Occipital lobe (tissue), 2 donors: Measurements from ENCODE around the gene RANBP9. TPM values are rescaled to one million over a fixed set of nuclear protein-coding genes. Genes with fewer than 3 reads are reported as not detected.

Source experiments
- DNase-seq: peaks from one replicate; lab custom pipeline; 2025; lab: John Stamatoyannopoulos, UW
- total RNA-seq: library from RNA; depleted of rRNA; stranded (reverse); fragments of >200 nt; gene quantifications from one replicate; pipeline ENCODE4 v1.2.3, GENCODE V29; 2014

Gene RANBP9
- total RNA-seq, result 90.5 TPM

DNA sequence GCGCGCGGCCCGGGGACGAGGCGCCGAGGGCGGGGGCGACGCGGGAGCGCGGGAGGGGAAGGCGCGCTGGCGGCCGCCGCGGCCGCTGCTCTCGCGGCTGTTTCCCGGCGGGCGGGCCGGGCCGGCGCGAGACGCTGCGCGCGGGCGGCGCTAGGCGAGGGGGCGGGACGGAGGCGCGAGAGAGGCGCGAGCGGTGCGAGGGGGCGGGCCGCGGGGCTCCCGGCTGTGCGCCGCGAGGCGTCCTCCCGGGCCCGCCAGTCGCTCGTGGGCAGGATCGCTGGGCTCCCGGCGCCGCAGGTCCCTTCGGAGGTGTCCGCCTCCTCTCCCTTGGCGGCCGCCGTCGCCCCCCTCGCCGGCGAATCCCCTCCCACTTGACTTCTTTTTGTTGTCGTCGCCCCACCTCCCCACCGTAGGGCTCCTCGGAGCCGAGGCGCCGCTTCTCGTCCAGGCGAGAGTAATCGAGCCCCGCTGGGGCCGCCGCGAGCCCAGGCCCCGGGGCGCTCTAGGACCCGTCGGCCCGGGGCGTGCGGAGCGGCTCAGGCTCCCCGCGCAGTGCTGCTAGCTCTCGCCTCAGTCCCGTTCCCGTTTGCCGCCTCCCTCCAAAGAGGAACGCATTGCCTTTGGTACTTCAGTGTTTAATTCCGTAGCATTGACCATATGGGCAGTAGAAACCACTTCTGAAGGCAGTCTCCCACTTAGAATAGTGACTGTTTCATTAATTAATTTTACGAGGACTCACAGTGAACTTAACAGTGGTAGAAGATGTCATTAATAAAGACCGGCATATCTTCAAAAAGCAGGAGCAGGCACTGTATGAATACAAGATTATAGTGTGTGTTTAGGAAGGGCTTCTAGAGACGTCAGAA is at the start of gene RANBP9:
RANBP9 (minus strand) TSS at position 103 of the 866 bp plus-strand sequence. CDS start 330 bp downstream, outside the sequence.
- peak; percentile 85 for DNase-seq

DNA sequence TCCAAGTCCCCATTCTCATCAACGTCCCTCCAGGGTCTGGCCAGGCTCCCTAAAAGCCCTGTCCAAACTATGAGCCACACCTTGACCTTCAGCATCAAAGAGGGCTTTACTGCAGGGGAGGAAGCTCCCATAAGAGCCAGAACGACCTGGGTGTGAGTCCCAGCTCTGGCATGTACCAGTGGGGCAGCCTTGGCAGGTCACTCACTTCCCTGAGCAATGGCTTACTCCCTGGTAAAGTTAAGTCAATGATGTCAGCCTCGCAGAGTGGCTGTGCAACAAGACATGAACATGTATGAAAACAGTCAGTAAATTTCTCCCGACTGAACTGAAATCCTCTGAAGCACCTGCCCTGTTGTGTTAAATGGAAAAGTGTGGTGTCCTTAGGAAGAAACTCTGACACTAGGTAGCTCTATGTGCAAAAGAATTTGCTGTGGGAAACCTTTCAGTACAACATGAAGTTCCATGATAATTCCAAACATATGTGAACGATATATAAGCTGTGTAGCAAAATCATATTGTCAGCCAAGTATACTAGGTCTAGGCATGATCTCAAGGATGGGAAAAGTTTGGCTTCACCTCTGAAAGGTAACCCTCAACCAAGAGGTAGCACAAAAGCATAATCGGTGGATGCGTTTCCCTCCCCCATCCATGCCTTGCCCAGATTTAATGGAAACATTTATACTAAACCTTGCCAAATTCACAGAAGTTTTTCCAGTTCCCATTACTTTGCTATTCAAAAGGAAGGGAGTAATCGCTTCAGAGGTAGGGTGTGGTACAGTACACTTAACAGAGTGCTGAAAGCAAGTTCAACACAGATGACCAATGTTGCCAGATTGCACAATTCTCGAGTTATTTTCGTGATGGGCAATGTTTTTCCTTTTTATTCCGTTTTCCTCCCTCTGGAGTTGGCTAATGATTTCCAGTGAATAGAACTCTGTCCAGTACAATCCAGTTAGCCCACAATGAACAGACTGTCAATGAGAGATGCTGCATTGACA is 49.0 kb upstream of the RANBP9 start:
- DNase-seq, result no peak

DNA sequence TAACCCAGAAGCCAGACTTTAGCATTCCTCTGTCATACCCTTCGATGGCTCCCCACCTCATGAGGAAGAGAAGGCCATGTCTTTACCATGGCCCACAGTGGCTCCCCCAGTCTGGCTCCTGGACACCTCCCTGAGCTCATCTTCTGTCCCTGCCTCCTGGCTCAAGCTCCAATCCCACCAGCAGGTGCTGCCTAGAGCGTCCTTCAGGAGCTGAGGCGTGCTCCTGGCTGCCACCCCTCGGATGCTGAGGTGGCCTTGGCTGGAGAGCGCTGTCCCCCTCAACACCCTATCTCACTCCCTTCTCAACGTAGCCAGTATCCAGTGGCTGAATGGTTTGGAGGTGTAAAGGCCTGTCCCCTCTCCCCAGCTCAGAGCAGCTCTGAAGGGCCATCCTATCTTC is 47.4 kb upstream of the RANBP9 start:
- no peak for DNase-seq

DNA sequence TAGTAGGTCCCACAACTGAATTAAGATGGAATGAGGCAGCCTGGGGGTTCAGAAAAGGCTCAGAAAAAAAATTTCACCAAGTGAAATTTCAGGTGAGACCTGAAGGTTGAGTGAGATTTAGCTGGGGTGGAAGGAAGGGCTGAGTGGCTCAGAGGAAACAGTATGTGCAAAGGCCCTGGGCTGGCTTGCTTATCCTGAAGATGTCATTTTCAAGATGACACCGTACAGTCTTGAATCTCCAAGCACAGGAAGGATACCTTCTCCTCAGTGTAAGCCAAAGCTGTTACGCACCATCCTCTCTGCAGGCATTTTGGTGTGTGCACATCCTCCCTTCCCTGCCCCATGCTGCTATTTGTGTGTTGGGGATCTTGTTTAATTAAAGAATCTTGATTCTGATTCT is 43.0 kb upstream of the RANBP9 start:
- DNase-seq, result no peak

DNA sequence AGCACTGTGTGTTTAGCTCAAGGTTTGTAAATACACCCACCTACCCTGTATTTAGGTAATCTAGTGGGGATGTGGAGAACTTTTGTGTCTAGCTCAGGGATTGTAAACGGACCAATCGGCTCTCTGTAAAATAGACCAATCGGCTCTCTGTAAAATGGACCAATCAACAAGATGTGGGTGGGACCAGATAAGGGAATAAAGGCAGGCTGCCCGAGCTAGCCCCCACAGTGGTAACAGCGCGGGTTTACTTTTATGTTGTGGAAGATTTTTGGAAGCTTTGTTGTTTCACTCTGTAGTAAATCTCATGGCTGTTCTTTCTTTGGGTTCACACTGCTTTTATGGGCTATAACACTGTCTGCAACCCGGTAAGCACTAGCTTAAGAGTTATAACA is 32.1 kb upstream of the RANBP9 start:
- no peak for DNase-seq

DNA sequence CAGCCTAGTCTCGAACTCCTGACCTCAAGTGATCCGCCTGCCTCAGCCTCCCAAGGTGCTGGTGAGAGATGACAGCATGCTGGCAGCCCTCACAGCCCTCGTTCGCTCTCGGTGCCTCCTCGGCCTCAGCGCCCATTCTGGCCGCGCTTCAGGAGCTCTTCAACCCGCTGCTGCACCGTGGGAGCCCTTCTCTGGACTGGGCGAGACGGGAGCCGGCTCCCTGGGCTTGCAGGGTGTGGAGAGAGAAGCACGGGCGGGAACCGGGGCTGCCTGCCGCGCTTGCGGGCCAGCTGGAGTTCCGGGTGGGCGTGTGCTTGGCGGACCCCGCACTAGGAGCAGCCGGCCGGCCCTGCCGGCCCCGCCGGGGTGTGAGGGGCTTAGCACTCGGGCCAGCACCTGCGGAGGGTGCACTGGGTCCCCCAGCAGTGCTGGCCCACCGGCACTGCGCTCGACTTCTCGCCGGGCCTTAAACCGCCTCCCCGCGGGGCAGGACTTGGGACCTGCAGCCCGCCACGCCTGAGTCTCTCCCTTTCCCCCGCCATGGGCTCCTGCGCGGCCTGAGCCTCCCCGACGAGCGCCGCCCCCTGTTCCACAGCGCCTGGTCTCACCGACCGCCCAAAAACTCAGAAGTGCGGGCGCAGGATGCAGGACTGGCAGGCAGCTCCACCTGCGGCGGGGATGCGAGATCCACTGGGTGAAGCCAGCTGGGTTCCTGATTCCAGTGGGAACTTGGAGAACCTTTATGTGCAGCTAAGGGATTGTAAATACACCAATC is 31.5 kb upstream of the RANBP9 start:
- DNase-seq, result no peak

DNA sequence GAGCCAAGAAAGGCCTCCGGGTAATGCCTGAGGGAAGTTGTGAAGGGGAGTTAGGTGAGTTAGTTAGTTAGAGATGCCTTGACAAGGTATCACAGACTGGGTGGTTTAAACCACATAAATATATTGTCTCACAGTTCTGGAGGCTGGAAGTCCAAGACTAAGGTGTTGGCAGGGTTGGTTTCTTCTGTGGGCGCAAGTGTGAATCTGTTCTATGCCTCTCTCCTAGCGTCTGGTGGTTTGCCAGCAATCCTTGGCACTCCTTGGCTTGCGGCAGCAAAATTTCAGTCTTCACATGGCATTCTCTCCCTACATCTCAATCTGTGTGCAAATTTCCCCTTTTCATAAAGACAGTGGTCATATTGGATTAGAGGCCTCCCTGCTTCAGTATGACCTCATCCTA is 29.7 kb upstream of the RANBP9 start:
- DNase-seq, result peak; percentile 65

DNA sequence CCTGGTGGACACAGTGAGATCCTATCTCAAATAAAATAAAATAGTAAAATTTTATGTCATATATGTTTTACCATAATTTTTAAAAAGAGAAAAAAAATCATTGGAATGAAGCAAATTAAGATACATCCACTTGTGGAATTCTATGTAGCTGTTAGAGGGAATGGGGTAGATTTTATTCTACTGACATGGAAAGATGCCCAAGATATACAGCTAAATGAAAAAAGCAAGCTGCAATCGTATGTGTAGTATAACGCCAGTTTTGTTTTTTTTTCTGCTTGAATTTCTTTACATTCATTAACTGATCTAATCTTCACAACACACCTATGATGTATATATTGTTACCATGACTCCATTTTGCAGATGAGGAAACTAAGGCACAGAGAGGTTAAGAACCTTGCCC is 23.4 kb upstream of the RANBP9 start:
- no peak for DNase-seq

DNA sequence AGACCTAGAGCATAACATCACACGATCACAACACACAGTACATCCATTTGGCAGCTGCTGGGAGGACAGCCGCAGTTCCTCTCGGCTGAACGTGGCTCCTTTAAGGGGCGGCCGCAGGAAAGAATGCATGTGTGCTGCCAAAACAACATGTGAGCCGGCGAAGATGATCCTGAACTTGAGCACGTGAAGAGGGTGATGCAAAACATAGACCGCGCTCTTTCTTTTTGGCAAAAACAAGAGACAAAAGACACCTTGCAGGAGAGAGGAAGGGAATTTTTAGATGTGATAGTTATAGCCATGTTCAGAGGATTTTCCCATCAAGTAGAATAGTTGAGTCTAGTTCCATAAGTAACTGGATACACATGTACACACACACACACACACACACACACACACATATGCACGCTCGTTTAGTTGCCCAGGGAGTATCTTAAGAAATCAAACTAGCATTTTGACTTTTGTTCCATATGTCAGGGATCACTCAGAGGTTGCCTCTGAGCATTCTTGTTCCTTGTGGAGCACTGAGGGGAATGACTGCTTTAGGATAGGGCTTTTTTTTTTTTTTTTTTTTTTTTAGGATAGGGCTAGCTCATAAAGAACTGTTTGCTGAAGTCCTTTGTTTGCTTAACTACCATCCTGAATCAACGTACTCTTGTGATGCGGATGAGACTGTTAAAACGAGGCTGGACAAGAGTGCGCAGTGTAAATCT is 21.7 kb upstream of the RANBP9 start:
- DNase-seq, result peak; percentile 14

DNA sequence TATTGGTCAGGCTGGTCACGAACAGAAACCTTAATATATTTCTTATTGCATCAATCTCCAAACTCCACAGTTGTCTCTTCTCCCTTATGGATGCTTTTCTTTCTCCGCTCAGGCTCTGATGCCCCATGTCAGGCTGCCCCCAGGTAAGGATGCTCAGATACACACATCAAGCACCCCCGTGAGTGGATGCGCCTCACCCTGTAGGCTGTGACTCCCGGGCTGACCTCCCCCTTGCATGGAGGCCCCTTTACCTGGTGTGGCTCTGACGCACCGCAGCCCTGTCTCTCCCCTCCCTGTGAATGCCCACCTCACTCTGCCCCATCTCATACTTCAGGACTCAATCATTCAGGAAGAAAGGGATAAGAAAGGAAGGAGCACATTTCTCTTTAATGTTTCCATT is 19.1 kb upstream of the RANBP9 start:
- no peak for DNase-seq

DNA sequence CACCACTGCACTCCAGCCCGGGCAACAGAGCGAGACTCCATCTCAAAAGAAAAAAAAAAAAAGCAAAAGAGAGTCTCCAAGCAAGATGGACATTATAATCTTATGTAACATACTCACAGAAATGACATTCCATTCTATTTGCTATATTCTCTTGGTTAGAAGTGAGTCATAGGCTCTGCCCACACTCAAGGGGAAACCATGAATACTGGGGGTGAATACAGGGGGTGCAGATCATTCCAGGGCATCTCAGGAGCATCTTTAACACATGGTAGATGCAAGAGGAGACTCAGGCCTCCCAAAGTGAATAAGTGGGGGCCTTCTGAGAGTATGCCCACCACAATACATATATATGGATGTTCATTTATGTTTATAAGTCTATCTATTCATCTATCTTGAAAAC is 18.3 kb upstream of the RANBP9 start:
- DNase-seq, result no peak

DNA sequence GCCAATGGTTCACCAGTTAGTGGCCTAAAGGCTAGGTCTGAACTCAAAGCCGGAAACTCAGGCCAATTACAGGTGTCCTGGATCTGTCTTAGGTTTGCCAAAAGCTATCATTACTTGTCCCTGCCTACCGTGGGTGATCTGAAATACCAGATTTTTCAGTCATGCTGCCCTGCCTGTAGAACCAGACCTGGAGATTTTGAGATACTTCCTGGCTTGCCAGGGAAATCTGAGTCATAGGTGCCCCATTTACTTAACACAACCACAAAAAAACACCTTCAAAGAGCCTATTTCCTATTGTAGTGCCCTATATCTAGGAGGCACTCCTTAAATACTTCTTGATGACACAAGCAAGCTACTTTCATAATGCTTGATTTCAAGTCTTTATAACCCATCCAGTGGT is 13.9 kb upstream of the RANBP9 start:
- no peak for DNase-seq

DNA sequence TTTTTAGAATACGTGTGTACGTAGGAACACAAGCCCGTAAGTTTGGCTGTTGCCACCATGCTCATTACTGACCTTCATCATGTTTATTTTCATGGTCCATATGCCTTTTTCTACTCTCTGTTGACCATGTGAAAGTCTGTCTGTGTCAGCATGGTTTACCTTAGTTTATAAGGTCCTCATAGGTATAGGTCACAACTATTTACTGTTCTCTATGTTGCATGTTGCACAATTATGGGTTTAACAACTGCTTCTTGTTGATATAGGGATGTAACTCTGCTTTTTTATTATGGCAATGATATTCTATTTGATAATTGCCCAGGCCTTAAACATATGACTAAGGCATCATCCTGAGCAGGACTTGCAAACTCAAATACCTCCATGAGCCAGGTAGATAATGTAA is 13.4 kb upstream of the RANBP9 start:
- no peak for DNase-seq

DNA sequence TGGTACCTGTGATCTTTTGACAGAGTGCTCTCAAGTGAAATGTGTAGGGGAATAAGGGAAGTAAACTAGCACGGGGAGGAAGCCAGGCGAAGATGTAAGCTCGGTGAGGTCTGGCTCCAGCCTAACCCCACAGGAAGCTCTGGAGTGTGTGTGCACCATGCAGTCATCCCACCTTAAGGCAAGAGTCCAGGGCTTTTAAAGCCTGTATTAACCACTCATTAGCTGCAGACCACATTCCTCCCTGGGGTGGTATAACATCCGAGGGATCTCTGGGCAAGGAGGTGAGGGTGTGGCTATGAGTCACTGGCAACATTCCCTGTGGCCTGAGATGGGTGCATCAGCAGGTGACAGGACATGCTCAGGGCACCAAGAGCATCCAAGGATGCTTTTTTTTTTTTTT is 12.5 kb upstream of the RANBP9 start:
- no peak for DNase-seq

DNA sequence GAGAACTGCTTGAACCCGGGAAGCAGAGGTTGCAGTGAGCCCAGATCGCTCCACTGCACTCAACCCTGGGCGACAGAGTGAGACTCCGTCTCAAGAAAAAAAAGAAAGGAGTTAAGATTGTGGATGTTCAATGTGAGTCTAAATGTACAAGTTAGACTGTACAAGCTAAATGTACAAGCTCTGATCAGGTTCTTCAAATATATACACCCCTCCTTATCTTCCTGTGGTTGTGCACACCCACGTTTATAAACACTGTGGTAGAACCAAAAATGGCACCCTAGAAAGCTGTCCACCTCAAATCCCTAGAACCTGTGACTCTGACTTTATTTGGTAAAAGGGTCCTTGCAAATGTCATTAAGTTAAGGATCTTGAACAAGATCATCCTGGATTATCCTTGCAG is 11.2 kb upstream of the RANBP9 start:
- DNase-seq, result no peak

DNA sequence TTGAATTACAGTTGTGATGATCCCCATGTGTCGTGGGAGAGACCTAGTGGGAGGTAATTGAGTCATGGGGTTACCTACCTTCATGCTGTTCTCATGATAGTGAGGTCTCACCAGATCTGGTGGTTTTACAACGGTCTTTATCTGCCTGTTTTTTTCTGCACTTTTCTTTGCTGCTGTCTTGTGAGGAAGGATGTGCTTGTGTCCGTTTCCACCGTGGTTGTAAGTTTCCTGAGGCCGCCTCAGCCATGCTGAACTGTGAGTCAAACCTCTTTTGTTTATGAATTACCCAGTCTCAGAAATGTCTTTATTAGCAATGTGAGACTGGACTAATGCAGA is 6.5 kb upstream of the RANBP9 start:
- DNase-seq, result no peak

DNA sequence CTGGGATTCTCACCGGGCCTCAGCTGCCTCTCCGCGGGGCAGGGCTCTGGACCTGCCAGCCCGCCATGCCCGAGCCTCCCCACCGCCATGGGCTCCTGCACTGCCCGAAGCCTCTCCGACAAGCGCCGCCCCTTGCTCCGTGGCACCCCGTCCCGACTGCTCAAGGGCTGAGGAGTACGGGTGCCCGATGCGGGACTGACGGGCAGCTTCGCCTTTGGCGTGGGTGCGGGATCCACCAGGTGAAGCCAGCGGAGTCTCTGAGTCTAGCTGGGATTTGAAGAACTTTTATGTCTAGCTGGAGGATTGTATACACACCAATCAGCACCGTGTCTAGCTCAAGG is 5.3 kb upstream of the RANBP9 start:
- DNase-seq, result no peak

DNA sequence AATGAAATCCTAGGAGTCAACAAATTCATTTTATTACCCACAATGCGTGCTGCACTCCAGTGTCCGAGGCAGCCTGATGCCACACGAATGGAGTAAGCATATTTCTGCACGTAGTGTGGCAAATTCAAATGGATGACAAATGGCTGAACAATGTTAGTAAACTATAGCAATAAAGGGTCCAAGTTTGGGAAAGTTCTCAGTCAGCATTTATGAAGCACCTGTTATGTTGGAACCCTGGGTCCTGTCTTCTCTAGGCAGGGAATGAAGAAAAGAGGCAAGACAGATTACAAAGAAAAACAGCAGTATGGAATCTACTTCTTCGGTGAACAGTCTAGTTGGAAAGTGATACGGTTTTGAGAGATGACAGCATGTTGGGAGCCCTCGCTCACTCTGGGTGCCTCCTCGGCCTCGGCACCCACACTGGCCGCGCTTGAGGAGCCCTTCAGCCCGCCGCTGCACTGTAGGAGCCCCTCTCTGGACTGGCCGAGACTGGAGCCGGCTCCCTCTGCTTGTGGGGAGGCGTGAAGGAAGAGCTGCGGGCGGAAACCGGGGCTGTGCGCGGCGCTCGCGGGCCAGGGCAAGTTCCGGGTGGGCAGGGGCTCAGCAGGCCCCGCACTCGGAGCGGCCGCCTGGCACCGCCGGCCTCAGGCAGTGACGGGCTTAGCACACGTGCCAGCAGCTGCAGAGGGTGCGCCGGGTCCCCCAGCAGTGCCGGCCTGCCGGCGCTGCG is 4.8 kb upstream of the RANBP9 start:
- DNase-seq, result no peak

DNA sequence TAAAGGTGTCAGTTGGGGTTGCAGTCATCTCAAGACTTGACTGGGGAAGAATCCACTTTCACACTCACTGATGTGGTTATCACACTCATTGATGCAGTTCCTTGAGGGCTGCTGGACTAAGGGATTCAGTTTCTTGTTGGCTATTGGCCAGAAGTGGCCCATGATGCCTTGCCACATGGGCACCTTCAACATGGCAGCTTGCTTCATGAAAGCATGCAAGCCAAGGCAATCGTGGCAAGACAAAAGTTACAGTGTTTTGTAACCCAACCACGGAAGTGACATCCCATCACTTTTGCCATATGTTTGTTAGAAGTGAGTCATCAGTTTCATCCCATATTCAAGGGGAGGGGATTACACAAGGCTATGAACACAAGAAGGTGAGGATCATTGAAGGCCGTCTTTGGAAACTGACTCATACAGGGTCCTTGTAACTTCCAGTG is 3.8 kb upstream of the RANBP9 start:
- no peak for DNase-seq

DNA sequence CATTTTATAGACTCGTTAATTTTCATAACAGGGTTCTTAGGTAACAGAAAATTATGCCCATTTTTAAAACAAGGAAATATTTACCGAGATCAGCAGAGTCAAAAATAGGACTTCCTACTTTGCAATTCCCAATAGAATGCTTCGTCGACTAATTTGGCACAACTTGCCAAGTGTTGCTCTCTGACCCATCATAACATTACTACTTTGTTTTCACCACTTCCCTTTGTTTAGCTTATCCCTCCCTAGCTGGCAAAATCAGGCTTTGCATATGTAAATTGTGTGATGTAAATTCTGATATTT is 914 bp upstream of the RANBP9 start:
- DNase-seq, result no peak

DNA sequence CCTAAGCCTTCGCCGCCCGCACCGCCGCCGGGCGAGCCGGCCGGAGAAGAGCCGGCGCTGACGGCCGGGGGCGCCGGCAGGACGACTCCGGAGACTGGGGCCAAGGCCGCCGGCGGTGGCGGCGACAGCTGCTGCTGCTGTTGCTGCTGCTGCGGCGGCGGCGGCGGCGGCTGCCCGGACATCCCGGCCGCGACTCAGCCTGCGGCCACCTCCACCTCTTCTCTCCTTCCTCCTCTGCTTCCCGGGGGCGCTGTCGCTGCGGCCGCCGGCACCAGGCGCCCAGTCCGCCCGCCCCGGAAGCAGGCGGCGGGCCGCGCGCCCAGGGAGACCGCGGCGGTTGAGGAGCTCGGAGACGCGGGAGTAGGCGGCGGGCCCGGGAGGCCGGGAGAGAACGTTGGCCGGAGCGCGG is 307 bp downstream of the RANBP9 start:
- DNase-seq, result no peak
